CD4-positive, alpha-beta T cell treated with Interleukin-4 for 1 hour (primary cell): ENCODE measurements around the gene ZNF302.
A peak's percentile ranks its signal among the peaks of the same experiment; 100 is the strongest.
"Not testable (repeated sequence)": the region's sequence is repeated elsewhere in the genome, so short reads cannot be mapped to it uniquely, and the experiment has no call there.

Source experiments
- DNase-seq, 2 donors: peaks; one replicate each; pipeline ENCODE4 v3.0.0-alpha.2; 2020 to 2022

ZNF302 gene

DNA sequence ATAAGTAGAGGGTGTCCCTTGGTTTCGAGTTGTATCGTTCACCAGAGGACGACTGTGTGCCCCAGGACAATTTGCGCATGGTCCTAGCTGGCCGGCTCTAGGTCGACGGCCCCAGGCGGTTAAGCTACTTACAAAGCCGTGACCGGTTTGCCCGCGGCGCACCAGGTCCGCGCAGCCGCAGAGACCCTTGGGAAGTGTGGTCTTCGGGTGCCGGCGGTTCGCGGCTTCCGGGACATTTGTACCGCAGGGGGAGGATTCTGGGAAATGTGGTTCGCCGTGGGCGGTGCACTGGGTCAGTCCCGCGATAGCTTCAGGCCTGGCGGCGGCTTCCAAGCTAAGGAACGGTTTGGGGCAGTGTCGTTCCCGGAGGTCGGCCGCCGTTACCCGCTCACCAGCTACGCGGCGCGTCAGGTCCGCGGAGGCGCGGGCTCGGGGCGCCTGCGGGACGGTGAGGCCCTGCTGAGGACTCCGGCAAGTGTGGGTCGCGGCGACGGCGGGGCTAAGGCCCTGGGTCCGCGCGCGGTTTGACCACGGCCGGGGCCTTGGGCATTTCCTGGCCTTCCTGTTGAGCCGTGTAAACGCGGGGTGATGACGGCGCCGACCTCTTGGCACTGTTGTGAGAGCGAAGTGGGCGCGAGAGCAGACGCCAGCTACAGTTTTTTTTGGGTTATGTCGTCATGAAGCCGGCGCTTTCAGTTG, at the start of gene ZNF302:
Gene ZNF302, plus strand, starts transcription at position 293 of the 699 bp plus-strand sequence. CDS start 1,127 bp downstream, outside the sequence.
- peak; percentile 94 to 95 for DNase-seq

DNA sequence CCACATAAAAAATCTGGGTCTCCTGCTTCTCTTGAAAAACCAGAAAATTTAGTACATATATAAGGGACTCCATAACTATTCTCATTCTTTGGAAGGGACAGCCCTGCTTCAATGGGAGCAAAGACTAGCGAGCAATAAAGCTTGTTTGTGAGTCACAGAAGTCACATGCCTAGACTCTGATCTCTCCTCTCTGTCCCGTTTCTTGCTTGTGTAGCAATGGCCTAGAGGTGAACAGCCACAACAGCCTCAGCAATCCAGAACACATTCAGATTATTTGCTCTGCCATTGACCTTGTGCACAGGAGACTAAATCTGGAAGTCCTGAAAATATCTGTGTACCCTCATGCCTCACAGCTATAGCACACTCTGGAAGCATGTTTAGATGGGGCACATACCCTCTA, 43.7 kb upstream of the ZNF302 start:
- DNase-seq, result no peak

DNA sequence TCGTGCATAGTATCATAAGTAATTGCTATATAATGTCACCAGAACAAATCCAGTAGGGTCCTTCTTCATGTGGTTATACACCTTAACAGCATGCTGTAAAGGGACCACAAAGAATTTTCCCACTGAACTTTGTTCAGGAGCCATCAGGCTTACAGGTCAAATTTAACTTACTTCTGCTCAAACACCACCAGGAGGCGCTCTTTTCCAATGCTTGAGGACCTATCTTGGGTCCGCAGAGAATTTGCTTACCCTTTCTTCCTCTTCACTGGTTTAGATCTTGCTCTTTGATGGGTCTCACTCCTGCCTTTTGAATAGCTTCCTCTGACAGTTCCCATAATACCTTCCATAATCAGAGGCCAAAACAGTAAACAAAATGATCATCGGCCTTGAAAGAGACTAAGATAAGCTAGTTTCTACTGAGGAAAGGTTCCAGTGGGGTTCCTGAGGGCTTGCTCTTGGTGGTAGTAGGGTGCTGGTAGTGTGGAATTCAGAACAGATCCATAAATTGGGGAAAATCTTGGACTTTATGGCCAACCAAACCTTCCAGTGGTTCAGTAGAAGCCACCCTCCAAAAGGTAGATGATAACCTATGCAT, 37.9 kb upstream of the ZNF302 start:
- DNase-seq, result peak; percentile 51 to 72

DNA sequence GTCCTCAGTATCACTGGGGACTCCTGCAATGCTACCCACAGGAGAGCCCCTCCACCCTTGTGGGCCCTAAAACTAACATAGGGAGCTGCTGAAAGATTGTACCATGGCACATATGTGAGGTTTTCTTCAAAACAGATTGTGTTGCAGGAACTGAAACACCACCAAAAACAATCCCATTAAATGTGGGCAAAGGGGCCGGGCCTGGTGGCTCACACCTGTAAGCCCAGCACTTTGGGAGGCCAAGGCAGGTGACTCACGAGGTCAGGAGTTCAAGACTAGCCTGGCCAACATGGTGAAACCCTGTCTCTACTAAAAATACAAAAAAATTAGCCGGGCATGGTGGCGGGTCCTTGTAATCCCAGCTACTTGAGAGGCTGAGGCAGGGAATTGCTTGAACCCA, 35.2 kb upstream of the ZNF302 start:
- no peak for DNase-seq

GRCh38 chr19:34644991-34645461, 32.5 kb upstream of the ZNF302 start:
- no peak for DNase-seq

- DNase-seq, result no peak
Measured at GRCh38 chr19:34645551-34645950, 31.9 kb upstream of the ZNF302 start.

DNA sequence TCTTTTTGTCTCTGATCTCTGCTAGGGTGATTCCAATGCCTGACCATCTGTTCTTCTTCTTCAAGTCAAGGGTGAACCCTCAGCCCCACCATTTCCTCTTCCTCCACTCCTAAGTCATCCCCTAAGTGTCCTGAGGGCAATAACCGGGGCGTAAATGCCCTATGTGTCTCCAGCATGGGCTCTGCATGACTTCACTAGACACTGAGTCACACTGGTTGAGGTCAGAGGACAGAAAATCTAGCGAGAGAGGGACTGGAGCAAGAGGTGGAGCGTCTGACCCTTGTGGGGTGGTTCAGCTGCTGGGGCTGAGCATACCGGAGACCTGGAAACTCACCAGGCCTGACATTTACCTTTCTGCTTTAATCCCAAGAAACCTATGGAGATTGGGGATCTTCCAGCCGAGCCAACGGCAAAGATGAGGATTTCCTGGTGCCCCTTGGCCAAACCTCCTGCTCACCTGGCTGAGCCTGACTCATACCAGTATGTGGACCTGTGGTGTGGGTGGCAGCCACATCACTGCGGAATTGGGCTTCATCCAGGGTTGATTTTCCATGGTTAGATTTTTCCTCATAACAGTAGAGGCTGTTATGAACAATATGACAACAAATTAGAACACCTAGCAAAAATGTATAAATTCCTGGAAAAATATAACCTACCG, 27.5 kb upstream of the ZNF302 start:
- DNase-seq, result no peak

DNA sequence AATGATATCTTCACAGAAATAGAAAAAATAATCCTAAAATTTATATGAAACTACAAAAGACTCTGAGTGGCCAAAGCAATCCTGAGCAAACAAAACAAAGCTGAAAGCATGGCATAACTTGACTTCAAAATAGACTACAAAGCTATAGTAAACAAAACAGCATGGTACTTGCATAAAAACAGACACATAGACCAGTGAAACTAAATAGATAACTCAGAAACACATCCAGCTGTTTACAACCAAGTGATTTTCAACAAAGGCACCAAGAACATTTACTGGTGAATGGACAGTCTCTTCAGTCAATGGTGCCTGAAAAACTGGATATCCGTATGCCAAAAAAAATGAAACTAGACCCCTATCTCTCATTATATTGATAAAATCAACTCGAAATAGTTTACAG, 25.7 kb upstream of the ZNF302 start:
- DNase-seq, result no peak

DNA sequence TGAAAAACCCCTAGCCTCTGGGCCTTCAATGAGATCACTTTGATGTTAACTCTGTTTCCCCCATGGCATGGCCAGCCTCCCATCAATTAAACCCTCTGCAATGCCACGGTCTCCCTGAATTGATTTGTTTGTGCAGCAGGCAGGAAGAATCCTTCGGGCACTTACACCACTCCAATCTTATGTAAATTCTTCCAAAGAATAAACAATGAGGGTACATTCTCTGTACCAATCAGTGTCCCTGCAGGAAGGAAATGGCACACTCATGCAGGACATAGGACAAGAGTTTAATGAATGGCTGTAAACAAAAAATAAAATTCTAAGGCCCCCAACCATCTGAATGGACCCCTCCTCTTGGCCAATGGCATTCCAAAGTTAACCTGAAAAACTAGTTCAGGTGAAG, 22.7 kb upstream of the ZNF302 start:
- no peak for DNase-seq

DNA sequence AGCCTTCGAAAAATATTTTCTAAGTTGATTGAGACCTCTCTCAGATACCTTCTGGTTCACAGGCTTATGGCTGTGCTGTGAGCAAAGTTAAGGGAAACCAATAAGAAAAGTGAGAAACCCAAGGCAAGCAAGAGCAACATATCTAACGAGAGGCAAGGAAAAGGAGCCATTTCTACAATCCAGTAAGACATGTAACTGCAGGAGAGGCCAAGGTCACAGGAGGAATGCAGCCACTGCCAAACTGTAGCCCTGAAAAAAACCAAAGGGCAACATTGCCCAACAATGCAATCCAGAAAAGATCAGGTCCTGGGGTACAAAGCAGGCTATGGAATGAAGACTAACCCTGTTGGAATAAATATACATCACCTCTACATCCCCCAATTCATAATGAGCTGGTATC, 21.8 kb upstream of the ZNF302 start:
- DNase-seq, result no peak

GRCh38 chr19:34661357-34661756, 16.1 kb upstream of the ZNF302 start:
- no peak for DNase-seq

DNA sequence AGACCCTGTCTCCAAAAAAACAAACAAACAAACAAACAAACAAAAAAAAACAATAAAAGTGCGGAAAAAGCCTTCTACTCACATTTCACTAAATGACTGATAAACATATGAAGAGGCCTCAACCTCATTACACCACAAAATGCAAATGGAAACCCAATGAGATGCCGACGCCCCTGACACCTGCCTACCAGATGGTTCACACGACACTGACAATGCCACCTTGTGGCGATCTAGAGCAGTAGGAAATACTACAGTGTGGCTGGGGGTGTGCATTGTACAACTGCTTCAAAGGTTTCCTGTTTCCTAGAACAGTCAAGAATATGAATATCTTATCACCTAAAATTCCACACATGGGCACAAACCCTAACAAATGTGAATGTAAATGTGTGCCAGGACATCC, 14.6 kb upstream of the ZNF302 start:
- DNase-seq, result peak; percentile 35 to 68

DNA sequence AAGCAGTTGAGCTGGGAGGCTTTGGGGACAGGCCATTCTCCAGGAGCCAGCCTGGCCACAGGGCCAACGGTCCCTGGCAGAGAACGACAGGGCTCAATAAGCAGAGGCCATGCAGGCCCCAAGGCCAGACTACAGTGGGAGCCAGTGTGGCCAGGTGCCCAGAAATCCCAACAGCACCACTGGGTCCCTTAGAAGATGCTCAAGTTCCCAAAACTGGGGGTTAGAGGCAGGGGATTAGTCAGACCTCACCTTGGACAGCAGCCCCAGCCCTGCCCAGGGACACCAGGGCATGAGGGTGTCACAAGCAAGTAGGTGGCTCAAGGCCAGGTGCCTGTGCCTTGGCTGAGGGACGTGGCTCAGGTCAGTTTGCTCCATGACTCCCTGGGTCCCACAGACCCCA, 13.3 kb upstream of the ZNF302 start:
- no peak for DNase-seq

- no peak for DNase-seq
Measured at GRCh38 chr19:34664870-34665269, 12.6 kb upstream of the ZNF302 start.

GRCh38 chr19:34665275-34665674, 12.2 kb upstream of the ZNF302 start:
- DNase-seq, result not testable (repeated sequence)

GRCh38 chr19:34666200-34666957, 11.1 kb upstream of the ZNF302 start:
- no peak for DNase-seq

GRCh38 chr19:34666958-34667265, 10.6 kb upstream of the ZNF302 start:
- no peak for DNase-seq

DNA sequence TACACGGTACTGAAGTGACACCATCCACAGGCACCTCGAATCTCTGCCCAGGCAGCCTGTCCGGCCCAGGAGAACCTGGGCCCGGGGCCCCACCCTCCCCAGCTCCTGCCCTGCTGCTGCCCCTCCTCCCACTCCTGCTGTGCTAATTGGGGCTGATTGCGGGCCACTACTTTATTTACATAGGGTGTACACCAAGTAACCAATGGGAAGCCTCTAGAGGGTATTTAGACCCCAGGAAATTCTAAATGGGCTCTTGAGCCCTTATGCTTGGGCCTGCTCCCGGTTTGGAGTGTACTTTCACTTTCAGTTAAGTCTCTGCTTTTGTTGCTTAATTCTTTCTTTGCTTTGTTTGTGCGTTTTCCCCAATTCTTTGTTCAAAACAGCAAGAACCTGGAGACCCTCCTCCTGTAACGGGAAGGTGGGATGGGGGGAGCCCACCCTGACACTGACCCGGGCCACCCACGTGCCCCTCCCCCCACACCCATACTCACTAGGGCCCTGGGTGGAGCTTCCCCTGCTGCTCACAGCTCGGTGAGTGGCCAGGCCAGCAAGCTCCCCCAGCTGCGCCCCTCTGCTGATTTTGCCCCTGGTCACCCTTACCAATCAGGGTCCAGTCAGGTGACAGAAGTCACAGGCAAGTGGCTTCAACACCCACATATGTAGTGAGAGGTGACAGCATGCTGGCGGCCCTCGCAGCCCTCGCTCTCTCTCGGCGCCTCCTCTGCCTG, 10.0 kb upstream of the ZNF302 start:
- peak in 1 of 2 donors; percentile 30 for DNase-seq

GRCh38 chr19:34668077-34668689, 9.3 kb upstream of the ZNF302 start:
- not testable (repeated sequence) for DNase-seq

DNA sequence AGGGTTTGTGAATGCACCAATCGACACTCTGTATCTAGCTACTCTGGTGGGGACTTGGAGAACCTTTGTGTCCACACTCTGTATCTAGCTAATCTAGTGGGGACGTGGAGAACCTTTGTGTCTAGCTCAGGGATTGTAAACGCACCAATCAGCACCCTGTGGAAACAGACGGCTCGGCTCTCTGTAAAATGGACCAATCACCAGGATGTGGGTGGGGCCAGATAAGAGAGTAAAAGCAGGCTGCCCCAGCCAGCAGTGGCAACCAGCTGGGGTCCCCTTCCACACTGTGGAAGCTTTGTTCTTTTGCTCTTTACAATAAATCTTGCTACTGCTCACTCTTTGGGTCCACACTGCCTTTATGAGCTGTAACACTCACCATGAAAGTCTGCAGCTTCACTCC, 8.8 kb upstream of the ZNF302 start:
- not testable (repeated sequence) for DNase-seq

DNA sequence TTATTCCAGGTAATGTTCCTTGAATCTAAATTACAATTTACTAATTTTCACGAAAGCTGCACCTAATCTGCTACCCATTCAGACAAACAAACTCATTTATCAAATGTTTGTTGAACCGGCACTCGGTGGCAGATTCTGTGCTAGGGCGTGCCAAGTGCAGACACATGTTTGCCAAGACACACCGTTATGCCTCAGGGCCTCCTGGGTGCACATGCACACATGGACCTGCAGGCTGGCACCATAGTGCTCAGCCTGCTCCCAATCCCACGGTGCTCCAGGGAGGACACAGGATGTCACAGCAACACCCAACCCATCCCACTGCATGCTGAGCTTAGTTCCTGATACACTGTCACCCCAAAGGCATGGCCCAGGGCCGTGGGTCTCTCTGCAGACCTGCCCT, 8.2 kb upstream of the ZNF302 start:
- DNase-seq, result no peak

- no peak for DNase-seq
Measured at GRCh38 chr19:34671972-34672371, 5.5 kb upstream of the ZNF302 start.
